ENCODE measurements around the gene FLT1. TPM values are rescaled to one million over a fixed set of nuclear protein-coding genes. Genes with fewer than 3 reads are reported as not detected.

The FLT1 gene
- total RNA-seq (2021; fragmentation: NEBNext Ultra II Directional; extraction: Animal tissue kit (Norgen Biotek cat#: 25700)) = 100 to 1,000 TPM in 2 of 6 experiments, 10 to 100 TPM in 4; 80.5 to 118 (median 91.0) TPM
- long read RNA-seq, full-length matches to known transcripts = 6 of 58 reads
- long read RNA-seq, partial matches to known transcripts = 31 of 58 reads
- long read RNA-seq, other reads (novel, unspliced or antisense) = 21 of 58 reads

GRCh38 chr13:28494778-28495537 is at the start of gene FLT1:
Gene FLT1, minus strand, starts transcription at chr13:28495128. Its CDS starts 285 bp downstream, at chr13:28494843.
- Mint-ChIP-seq H3K4me3 (peak within 1 kb of the TSS; percentile 93), H3K36me3 (ENCODE audit: low read depth) (peaks cover 9% of the 10 kb centered on the region), H3K9me3 (no peaks in the 10 kb centered on the region), H3K27me3 (ENCODE audit: insufficient read depth) (peaks cover 2% of the 10 kb centered on the region; the same call in 1 of the 2 replicates), H3K4me1 (ENCODE audit: low read depth) (peaks cover 61% of the 10 kb centered on the region), H3K27ac (peak within 1 kb of the TSS; percentile 37)
- TF ChIP-seq, protein P1, sequence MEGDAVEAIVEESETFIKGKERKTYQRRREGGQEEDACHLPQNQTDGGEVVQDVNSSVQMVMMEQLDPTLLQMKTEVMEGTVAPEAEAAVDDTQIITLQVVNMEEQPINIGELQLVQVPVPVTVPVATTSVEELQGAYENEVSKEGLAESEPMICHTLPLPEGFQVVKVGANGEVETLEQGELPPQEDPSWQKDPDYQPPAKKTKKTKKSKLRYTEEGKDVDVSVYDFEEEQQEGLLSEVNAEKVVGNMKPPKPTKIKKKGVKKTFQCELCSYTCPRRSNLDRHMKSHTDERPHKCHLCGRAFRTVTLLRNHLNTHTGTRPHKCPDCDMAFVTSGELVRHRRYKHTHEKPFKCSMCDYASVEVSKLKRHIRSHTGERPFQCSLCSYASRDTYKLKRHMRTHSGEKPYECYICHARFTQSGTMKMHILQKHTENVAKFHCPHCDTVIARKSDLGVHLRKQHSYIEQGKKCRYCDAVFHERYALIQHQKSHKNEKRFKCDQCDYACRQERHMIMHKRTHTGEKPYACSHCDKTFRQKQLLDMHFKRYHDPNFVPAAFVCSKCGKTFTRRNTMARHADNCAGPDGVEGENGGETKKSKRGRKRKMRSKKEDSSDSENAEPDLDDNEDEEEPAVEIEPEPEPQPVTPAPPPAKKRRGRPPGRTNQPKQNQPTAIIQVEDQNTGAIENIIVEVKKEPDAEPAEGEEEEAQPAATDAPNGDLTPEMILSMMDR (IDR thresholded peaks at IDR 0.05) = no peak; the same call in none of the 2 replicates
- DNase-seq = peak; percentile 38

- no peak overlapping the region for H3K4me3 Mint-ChIP-seq
- DNase-seq = no peak
- peaks cover 14% of the 10 kb centered on the region for H3K9me3 Mint-ChIP-seq
- H3K4me1 Mint-ChIP-seq (ENCODE audit: low read depth) = peaks cover 42% of the 10 kb centered on the region
- no peak overlapping the region for H3K27ac Mint-ChIP-seq
- H3K27me3 Mint-ChIP-seq (ENCODE audit: insufficient read depth) = no peaks in the 10 kb centered on the region; the same call in none of the 2 replicates
- peaks cover 18% of the 10 kb centered on the region for H3K36me3 Mint-ChIP-seq (ENCODE audit: low read depth)
- TF ChIP-seq, protein P1 (IDR thresholded peaks at IDR 0.05) = no peak
These were observed 49.1 kb upstream of the FLT1 start for GRCh38 chr13:28544026-28544425.

DNA sequence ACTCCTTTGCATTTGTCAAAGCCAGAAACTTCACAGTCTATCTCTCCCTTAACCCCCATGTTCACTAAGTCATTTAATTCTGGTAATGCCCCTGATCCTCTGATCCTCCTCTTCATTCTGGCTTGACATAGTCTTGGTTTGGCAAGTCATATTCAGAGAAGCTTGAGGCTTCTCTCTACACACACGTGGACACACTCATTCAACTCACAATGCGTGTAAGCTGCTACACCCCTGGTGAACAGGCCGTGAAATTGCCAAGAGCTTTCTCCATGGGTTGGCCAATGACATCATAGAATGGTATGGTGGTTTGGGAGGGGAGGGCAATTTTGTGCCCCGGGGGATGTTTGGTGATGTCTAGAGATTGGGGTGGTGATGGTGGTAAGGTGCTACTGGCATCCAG is 47.9 kb upstream of the FLT1 start:
- Mint-ChIP-seq H3K36me3 (ENCODE audit: low read depth) (peaks cover 18% of the 10 kb centered on the region), H3K9me3 (peaks cover 14% of the 10 kb centered on the region), H3K4me3 (no peak overlapping the region), H3K4me1 (ENCODE audit: low read depth) (peaks cover 38% of the 10 kb centered on the region), H3K27me3 (ENCODE audit: insufficient read depth) (no peaks in the 10 kb centered on the region; the same call in none of the 2 replicates), H3K27ac (no peak overlapping the region)
- DNase-seq = no peak
- TF ChIP-seq, protein P1 (IDR thresholded peaks at IDR 0.05) = no peak

- peaks cover 14% of the 10 kb centered on the region for H3K9me3 Mint-ChIP-seq
- no peak for DNase-seq
- H3K4me3 Mint-ChIP-seq = no peak overlapping the region
- H3K36me3 Mint-ChIP-seq (ENCODE audit: low read depth) = peaks cover 18% of the 10 kb centered on the region
- no peaks in the 10 kb centered on the region; the same call in none of the 2 replicates for H3K27me3 Mint-ChIP-seq (ENCODE audit: insufficient read depth)
- no peak overlapping the region for H3K27ac Mint-ChIP-seq
- H3K4me1 Mint-ChIP-seq (ENCODE audit: low read depth) = peaks cover 46% of the 10 kb centered on the region
- TF ChIP-seq, protein P1 (IDR thresholded peaks at IDR 0.05) = no peak
These were observed 47.0 kb upstream of the FLT1 start for GRCh38 chr13:28541966-28542365.

DNA sequence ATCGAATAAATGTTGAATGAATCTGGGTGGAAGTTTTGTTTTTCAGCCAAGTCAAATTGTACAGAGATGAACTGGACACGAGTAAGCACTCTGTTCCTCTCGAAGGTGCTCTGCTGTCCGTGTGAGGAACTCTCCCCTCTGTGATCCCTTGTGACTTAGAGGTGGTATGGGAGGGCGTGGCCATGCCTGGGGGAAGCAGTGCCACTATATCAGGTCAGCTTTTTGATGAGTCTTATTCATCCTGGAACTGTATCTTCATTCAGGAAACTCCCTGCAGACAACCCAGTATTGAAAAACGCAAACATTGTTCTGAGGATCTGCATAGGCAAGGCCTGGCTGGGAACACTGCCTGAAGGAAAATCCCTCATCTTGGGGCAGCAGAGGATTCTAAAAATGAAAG is 45.7 kb upstream of the FLT1 start:
- Mint-ChIP-seq H3K4me3 (no peak overlapping the region), H3K36me3 (ENCODE audit: low read depth) (peaks cover 18% of the 10 kb centered on the region), H3K9me3 (peaks cover 14% of the 10 kb centered on the region), H3K27me3 (ENCODE audit: insufficient read depth) (no peaks in the 10 kb centered on the region; the same call in none of the 2 replicates), H3K27ac (no peak overlapping the region), H3K4me1 (ENCODE audit: low read depth) (peaks cover 48% of the 10 kb centered on the region)
- TF ChIP-seq, protein P1 (IDR thresholded peaks at IDR 0.05) = no peak
- DNase-seq = no peak
